Bronchus fibroblast of lung (primary cell): ENCODE measurements around the gene BYSL. TPM values are rescaled to one million over a fixed set of nuclear protein-coding genes. Genes with fewer than 3 reads are reported as not detected.

Experiments
- total RNA-seq: library from RNA; depleted of rRNA; stranded (reverse); fragments of >200 nt; gene quantifications from 2 replicates; pipeline ENCODE4 v1.2.3, GENCODE V29; 2015

Gene BYSL, protein sequence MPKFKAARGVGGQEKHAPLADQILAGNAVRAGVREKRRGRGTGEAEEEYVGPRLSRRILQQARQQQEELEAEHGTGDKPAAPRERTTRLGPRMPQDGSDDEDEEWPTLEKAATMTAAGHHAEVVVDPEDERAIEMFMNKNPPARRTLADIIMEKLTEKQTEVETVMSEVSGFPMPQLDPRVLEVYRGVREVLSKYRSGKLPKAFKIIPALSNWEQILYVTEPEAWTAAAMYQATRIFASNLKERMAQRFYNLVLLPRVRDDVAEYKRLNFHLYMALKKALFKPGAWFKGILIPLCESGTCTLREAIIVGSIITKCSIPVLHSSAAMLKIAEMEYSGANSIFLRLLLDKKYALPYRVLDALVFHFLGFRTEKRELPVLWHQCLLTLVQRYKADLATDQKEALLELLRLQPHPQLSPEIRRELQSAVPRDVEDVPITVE
- 12.5 and 12.9 TPM in 2 replicates for total RNA-seq

GRCh38 chr6:41920921-41921711 is at the start of gene BYSL, which contains the start of gene MED20:
Gene BYSL (plus strand): TSS chr6:41921499. CDS start chr6:41921563, 64 bp downstream.
Gene MED20 (minus strand): TSS chr6:41921139. CDS start chr6:41921018, 121 bp downstream.

DNA sequence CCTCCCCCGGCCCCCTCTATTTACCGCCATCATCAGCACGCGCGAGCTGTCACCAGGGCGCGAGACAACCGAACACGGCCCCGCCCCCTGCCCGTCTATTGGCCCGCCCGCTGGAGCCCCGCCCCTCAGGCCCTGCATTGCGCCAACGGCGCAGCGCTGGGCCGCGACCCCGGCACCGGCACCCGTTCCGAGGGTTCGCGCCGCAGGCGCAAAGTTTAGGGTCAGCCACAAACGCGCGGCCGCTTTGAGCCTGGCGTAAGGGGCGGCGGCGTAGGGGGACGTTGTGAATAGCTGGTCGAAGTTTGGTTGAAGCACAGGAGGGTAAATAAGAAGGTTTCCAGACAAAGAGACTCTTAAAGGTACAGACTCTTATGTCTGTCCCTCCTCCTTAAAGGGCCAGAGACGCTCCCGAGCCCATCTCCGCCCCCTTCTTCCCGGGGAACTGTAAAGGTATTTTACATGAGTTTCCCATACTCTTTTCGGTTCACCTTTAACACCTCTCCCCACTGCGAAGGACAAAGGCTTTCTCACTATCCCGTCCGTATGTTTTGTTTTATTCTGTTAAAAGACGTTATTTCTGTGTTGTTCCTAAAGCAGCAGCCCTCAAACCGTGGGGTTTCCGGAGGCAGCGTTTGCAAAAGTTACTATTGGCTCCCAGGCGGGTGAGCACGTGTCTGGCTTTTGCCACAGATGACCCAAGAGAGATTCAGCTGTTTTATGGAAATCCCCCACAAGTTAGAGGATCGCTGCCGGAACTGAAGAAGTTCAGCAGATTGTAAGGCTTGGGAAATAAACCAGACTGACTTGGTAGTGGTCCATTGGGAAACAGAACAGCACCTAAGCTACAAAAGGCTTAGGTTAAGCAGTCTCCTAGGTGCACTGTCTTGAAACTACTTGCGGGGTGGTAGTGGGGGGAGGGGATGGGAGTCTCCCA is 25.7 kb upstream of the BYSL start, which contains the start of gene USP49:
USP49 (minus strand) TSS at position 76 of the 934 bp plus-strand sequence. CDS start 88,392 bp downstream, outside the sequence.

GRCh38 chr6:41941280-41942066 is 20.2 kb downstream of the BYSL start, which contains the start of gene CCND3:
Gene CCND3 (minus strand): TSS chr6:41941808. CDS start chr6:41941649, 159 bp downstream.

Other genes starting within 250 kb of the BYSL start
- gene TFEB, start 185.9 kb upstream of the BYSL start, total RNA-seq, result 3.7 and 4.0 TPM in 2 replicates
- gene PGC, start 174.1 kb upstream of the BYSL start, total RNA-seq, result not detected in 2 replicates
- gene FRS3, start 141.6 kb upstream of the BYSL start, total RNA-seq, result 3.3 and 3.4 TPM in 2 replicates
- not detected in 2 replicates for gene PRICKLE4, start 140.7 kb upstream of the BYSL start, total RNA-seq
- 367 and 380 TPM in 2 replicates for gene TOMM6, start 133.8 kb upstream of the BYSL start, total RNA-seq
- 0.59 and 0.84 TPM in 2 replicates for gene USP49, start 26.1 kb upstream of the BYSL start, total RNA-seq
- gene MED20, start 360 bp upstream of the BYSL start, total RNA-seq, result 18.0 and 19.8 TPM in 2 replicates
- 104 and 105 TPM in 2 replicates for gene CCND3, start 20.3 kb downstream of the BYSL start, total RNA-seq
- gene TAF8, start 129.0 kb downstream of the BYSL start, total RNA-seq, result 19.5 and 25.0 TPM in 2 replicates
- 5.9 and 6.6 TPM in 2 replicates for gene C6orf132, start 221.1 kb downstream of the BYSL start, total RNA-seq